ENCODE measurements around the gene RRP7A. TPM values are rescaled to one million over a fixed set of nuclear protein-coding genes. Genes with fewer than 3 reads are reported as not detected.
"Not testable (repeated sequence)": the region's sequence is repeated elsewhere in the genome, so short reads cannot be mapped to it uniquely, and the experiment has no call there.

The RRP7A gene
- total and polyA plus RNA-seq, 2 of the 13 experiments (the other 11 are each of a cell fraction or from before 2014, with no cell fraction given) = 15.3 to 41.6 TPM

GRCh38 chr22:42508975-42509364 lies 10.6 kb downstream of the RRP7A start:
- BruUV-seq (replicated peaks); H3K79me2 ChIP-seq (ENCODE audit: insufficient read depth, low read length); intact Hi-C loops (cut with micrococcal nuclease; ENCODE audit: unreplicated experiment); in situ Hi-C loops (cut with HindIII; ENCODE audit: extremely low pct_ligation_motif_present, low pct_unique_long_range_greater_than_20kb); FAIRE-seq; H3K27me3 ChIP-seq (ENCODE audit: control insufficient read depth in 1 of 2, insufficient read depth in 2 of 2, low read length in 2 of 2); H3K4me1 ChIP-seq (ENCODE audit: insufficient read depth, low read length); ATAC-seq; H2AFZ ChIP-seq (ENCODE audit: low read length); H4K20me1 ChIP-seq (ENCODE audit: insufficient read depth, low read length); H3K9ac ChIP-seq (ENCODE audit: insufficient read depth, low read depth, low read length); POLR2A ChIA-PET; H3K27ac ChIP-seq (ENCODE audit: extremely low read length, insufficient read depth, low read length); H3K4me3 ChIP-seq (replicated peaks in 1 of 3; ENCODE audit: insufficient read depth in 1 of 3, low read depth in 2 of 3, low read length in 3 of 3); CTCF ChIA-PET (ENCODE audit: low intra/inter-chr PET ratio, low total read pairs); H3K36me3 ChIP-seq (replicated peaks in 1 of 2; ENCODE audit: control insufficient read depth in 1 of 2, insufficient read depth in 2 of 2, low read length in 2 of 2); H3K4me2 ChIP-seq (ENCODE audit: low read depth, low read length); DNase-seq (ENCODE audit: low spot score); H3K9me3 ChIP-seq (ENCODE audit: low read length): not testable (repeated sequence)
- no CpG with 5 or more reads among the region's 10 CpGs for WGBS (ENCODE audit: low lambda C conversion rate)
- TF ChIP-seq AGO1 (IDR thresholded peaks at IDR 0.05; ENCODE audit: low read depth, low read length, poor library complexity, severe bottlenecking) = peak; percentile 81

- 38% methylated on average over 9 of the region's 11 CpGs for WGBS (ENCODE audit: low lambda C conversion rate)
- FAIRE-seq; H3K4me1 ChIP-seq (ENCODE audit: insufficient read depth, low read length); intact Hi-C loops (cut with micrococcal nuclease; ENCODE audit: unreplicated experiment); H3K27me3 ChIP-seq (ENCODE audit: control insufficient read depth in 1 of 2, insufficient read depth in 2 of 2, low read length in 2 of 2); BruUV-seq (replicated peaks); CTCF ChIA-PET (ENCODE audit: low intra/inter-chr PET ratio, low total read pairs); H3K9ac ChIP-seq (ENCODE audit: insufficient read depth, low read depth, low read length); H3K79me2 ChIP-seq (ENCODE audit: insufficient read depth, low read length); in situ Hi-C loops (cut with HindIII; ENCODE audit: extremely low pct_ligation_motif_present, low pct_unique_long_range_greater_than_20kb); H4K20me1 ChIP-seq (ENCODE audit: insufficient read depth, low read length); H3K4me3 ChIP-seq (replicated peaks in 1 of 3; ENCODE audit: insufficient read depth in 1 of 3, low read depth in 2 of 3, low read length in 3 of 3); H3K4me2 ChIP-seq (ENCODE audit: low read depth, low read length); H2AFZ ChIP-seq (ENCODE audit: low read length); H3K36me3 ChIP-seq (replicated peaks in 1 of 2; ENCODE audit: control insufficient read depth in 1 of 2, insufficient read depth in 2 of 2, low read length in 2 of 2); H3K27ac ChIP-seq (ENCODE audit: extremely low read length, insufficient read depth, low read length); DNase-seq (ENCODE audit: low spot score); H3K9me3 ChIP-seq (ENCODE audit: low read length): not testable (repeated sequence)
- POLR2A ChIA-PET = interaction anchor here (0.7 kb wide), 1 partner anchor 226 kb away, joined by 3 read pairs; no protein-coding TSS in a partner anchor
- ATAC-seq = peak; percentile 23
- TF ChIP-seq KDM2A (CRISPR knock-in tag; IDR thresholded peaks at IDR 0.05; ENCODE audit: borderline replicate concordance, low read depth) (0 out of 2 replicates have a peak, but pooled peaks have one; percentile 34), POLR2G (IDR thresholded peaks at IDR 0.05; ENCODE audit: low read depth, low read length) (0 out of 2 replicates have a peak, but pooled peaks have one; percentile 36)
Measured at GRCh38 chr22:42508327-42508974, 11.1 kb downstream of the RRP7A start.
